GM18951 (cell line): ENCODE data around the gene RPP14.

Source experiments
- POLR2A ChIP-seq: IDR thresholded peaks from 4 replicates; pipeline ENCODE4 v1.6.1; 2011; ENCODE audit warnings: mild to moderate bottlenecking; ENCODE audit not compliant: insufficient read length, insufficient read depth; ENCODE audit errors: extremely low read depth
- in situ Hi-C: fragments of 300-500 bp; cut with MboI; formaldehyde crosslinking; loops from one replicate; pipeline ENCODE4 v1.12.0; 2022; ENCODE audit warnings: low sequenced_read_pairs, mixed read lengths, inconsistent platforms; ENCODE audit not compliant: unreplicated experiment

The RPP14 gene

DNA sequence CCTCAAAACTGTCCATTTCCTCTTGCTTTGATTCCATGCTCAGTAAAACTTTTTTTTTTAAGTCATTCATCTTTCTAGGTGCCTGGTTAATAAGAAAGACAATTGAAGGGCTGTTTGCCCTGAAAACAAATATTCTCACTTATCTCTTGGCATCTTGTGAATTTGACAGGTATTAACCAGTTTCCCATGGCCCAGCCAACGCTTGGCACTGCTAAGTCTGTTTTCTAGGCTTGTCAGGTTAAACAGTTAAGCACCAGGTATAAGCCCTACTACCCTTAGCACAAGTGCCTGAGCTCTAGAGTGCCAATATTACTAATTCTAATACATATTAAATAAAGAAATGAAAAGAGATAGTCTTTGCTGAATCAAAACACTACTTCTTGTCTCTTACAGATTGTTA, 63.0 kb downstream of the RPP14 start:
- in situ Hi-C loops: no loop called here
- TF ChIP-seq POLR2A: no peak
